GM04504 (cell line): ENCODE results near the gene TRAK1.

Experiments used
- DNase-seq: peaks from one replicate; pipeline ENCODE4 v3.0.0-alpha.2; 2012; ENCODE audit warnings: low read depth

TRAK1 gene

DNA sequence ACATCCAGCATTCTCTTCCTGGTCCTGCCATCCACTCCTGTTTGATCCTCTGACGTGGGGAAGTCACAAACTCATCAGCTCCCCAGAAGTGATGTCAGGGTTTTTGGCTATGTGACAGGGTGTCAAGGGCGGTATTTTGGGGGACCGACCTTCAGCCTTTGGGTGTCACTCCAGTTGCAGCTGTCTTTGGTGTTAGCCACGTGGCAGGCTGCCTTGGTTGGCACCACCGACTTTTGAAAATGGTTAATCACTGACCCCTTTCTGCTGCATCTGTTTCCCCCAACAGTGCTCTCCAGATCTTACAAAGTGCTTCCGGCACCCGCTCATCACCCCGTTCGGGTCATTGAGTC is 86.6 kb downstream of the TRAK1 start:
- no peak for DNase-seq

DNA sequence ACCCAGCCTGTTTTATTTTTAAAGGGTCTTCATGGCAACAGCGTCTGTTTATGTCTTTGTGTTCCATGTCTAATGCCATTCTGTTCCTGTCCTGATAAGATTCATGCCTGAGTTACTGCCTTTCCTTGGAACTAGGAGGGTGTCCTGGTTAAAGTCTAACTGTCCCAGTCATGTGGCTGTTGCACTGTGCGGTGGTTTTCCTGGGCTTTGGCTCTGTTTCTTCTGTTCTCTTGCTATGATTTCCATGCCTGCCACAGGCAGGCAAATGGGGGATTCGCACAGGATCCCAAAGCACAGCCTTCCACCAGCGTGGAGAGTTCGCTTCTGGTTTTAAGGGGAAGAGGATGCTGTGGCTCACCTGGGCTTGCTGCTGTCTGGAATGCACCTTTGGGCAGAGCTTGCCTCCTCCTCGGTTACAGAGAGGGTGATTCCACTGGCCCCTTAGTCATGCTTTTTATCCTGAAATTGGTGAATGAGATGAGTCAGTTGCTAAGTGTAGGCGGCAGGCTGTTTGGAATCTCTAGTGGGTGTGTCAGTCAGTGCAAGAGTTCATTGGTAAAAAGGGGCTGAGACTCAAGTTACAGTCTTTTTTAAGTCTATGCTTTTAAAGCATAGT is 88.1 kb downstream of the TRAK1 start:
- DNase-seq = peak; percentile 67

DNA sequence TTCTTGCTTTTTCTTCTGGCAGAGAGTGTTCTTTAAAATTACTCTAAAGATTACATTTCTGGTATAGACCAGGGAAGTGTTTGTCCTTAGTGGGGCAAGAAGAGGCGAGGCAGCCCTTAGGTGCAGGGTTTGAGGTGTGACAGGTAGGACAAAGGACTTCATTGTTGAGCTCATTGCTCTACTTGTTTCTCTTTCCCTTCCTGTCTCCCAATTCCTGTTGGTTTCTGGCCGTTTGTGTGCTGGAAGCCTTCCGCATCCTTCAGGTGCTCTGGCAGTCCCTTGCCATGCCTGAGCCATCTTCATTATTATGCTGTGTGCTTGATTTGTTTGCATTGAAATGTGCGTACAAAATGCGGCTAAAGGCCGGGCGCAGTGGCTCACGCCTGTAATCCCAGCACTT is 89.7 kb downstream of the TRAK1 start:
- DNase-seq = no peak

DNA sequence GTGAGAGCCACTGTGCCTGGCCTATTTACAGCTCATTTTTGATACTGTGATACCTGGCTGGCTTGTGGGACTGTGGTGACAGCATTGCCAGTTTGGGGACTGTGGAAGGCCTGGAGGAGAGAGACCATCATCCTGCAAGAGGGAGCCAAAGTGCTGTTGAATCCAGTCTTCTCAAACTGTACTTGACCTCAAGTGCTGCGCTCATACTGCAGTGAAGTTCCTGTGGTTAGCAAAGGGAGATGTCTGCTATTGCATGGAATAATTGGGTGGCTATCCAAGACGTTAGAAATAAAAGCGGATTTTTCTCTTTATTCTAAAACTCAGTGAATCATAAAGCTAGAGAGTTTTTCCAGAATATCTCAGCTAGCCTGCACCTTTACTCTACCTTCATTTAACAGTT is 91.4 kb downstream of the TRAK1 start:
- DNase-seq = no peak

DNA sequence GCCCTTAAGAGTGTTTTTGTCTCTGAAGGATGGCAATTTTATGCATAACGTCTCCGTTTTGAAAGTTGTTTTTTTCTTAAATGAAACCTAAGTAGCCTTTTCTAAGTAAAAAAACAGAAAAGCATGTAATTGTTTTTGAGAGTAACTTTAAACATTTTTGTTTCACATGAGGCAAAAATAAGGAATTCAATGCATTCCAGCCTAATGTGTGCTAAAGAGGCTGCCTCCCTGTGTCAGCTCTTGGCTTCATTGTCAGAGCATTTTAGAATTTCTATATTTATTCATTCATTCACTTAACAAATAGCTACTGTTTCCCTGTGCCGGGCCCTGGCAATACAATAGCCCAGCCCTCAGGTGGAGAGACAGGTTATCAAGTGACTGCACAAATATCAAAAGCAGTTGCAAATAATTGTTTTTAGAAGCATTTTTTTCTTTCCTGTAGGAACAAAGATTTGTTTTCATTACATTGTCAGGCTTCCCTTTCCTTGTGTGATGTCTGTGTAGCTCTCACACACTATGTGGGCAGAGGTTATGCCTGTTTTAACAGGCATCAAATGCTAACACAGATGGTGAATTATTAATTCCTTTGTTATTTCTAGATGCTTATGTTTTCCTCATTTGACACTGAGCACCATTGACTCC is 93.0 kb downstream of the TRAK1 start:
- no peak for DNase-seq

DNA sequence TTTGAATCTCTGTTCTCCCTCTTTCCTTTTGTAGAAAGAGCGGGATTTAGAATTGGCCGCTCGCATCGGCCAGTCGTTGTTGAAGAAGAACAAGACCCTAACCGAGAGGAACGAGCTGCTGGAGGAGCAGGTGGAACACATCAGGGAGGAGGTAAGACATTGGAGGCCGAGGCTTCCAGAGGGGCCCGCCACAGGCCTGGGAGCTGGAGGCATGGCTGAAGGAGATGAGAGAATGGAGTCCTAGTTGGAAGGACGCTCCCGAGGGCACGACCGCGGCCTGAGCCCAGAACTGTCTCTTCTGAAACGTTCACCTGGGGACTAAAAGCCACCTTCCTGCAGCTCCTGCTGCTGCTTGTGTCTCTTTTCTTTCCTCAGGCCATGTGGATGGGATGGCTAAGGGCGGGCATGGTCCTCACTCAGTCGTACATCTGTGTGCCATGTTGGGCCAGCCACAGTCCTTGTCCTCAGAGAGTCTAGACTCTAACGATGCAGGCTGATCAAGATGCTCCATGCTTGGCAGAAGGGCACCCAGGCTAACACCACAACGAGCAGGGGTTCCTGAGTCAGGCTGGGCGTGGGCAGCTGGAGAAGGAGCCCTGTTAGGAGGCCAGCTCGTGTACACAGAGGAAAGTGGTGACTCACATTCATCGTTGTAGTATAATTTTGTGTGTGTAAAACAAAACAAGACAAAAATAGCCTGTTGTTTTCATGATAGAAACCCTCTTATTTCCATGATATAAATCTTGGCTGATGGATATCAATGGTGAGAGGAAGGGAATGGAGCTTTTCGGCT is 93.7 kb downstream of the TRAK1 start:
- DNase-seq = peak; percentile 36

DNA sequence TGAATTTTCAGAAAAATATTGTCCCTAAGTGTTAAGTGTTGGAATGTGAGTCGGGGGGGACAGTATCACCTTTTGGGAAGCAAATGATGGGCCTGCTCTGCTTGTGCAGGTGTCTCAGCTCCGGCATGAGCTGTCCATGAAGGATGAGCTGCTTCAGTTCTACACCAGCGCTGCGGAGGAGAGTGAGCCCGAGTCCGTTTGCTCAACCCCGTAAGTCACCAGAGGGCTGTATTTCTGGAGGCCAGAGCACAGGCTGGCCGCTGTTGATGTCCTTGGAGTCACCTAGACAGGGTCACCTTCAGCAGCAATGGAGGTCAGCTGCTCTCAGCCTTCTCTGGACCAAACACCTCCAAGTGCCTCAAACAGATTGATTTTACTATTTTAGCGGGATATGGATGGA is 96.8 kb downstream of the TRAK1 start:
- no peak for DNase-seq

DNA sequence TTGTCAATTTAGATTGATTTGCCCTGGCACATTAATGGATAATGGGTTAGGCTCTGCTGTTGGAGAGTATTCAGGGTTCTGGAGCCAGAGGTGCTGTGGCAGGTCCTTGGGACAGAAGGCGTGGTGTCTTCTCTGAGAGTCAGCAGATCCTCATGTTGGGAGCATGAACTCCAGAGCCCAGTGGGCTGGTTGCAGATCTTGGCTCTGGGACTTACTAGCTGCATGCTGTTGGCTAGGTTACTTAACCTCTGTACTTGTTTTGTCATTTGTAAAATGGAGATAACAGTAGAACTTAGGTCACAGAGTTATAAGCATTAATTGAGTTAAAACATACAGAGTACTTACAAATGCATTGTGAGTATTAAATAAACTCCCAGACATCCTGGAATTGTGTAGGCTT is 97.2 kb downstream of the TRAK1 start:
- no peak for DNase-seq

DNA sequence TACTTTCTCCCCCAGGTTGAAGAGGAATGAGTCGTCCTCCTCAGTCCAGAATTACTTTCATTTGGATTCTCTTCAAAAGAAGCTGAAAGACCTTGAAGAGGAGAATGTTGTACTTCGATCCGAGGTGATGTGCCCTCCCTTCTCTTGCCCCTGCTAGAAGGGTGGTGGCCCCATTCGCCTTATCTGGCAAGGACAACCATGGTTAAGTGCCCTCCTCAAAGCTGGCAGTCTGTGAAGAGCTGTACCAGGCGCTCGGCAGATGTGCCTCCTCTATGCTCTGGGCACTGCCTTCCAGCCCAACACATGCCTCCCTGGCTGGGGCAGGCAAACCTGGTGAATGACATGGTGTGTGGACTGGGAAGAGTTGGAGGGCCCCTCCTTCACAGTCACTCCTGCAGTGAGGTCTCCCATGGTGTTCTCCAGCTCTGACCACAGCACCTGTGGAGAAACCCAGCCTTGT is 97.9 kb downstream of the TRAK1 start:
- no peak for DNase-seq

DNA sequence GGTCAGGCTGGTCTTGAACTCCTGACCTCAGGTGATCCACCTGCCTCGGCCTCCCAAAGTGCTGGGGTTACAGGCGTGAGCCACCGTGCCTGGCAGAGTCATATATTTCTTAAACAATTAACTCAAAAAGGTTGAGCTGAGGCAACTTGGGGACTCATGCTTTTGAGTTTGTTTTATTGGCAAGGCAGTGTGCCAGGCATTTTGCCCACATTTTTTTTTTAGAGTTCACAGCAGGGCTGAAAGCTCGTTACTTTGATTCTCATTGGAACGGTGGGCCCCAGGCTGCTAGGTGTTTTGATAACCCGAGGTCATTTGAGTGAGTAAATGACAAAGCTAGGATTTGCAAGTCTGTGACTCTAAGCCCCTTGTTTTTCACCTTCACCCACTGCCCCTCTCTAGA is 98.6 kb downstream of the TRAK1 start:
- DNase-seq = no peak

DNA sequence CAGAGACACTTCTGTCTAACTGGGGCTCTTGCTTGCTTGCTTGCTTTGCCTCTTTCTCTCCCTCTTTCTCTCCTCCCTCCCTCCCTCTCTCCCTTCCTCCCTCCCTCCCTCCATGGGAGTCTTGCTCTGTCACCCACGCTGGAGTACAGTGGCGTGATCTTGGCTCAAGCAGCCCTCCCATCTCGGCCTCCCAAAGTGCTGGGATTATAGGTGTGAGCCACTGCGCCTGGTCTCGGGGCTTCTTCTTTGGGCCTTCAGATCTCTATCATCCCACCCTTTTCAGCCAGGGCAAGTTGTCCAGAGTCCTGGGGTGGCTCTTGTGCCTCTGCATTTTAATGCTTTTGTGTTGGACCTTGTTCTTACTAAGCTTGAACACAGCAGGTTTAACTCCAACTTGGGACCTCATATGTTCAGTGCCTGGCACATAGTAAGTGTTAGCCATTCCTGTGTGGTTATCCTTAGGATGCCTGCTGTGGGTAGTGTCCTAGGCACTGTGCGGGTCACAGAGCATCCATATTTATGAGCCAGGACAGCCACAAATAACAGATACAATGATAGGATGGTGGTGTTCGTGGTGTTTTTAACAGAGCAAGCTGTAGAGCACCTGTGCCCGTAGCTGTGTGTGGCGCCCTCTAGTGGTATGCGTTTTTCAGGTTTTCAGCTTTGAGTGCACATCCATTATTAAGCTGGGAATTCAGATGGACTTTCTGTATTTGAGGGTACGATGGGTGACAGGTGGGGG is 99.7 kb downstream of the TRAK1 start:
- no peak for DNase-seq

DNA sequence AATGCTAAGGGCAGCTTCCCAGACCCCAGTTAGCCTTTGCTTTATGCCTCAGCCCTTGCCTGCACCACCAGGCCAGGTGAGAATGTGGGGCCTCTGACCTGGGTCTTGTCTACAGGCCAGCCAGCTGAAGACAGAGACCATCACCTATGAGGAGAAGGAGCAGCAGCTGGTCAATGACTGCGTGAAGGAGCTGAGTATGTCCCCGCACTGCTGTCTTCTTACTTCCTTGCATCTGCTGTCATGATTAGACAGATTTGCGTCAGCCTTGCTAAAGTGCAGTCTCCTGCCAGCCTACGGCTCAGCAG is 100.2 kb downstream of the TRAK1 start:
- no peak for DNase-seq

DNA sequence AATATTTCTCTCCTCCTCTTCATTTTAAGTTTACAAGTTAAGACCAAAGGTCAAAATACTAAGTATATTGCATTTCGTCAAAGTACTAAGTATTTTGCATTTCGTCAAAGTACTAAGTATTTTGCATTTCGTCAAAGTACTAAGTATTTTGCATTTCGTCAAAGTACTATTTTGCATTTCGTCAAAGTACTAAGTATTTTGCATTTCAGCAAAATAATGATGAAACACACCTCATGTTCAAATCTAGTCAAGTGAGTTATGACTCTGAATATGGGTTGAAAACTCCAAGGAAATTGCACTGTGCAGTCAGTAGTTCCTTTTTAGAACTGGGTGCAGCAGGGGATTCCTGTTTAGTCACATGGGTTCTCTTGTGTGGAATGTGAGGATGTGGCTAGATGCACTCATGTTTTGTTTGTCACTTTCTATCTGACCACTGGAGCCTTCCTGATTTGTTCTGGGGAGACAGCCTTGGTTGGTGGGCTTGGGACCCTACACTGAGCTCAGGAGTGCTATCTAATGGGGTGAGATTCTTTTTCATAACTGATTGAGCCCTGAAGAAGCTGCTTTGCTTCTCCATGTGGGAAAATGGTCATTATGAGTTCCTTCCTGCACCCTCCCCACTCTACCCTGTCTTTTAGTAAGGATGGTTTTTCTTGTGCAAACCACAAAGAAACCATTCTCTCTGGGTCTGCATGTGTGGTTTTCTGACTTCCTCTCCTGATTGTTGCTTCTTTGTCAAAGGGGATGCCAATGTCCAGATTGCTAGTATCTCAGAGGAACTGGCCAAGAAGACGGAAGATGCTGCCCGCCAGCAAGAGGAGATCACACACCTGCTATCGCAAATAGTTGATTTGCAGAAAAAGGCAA is 101.4 kb downstream of the TRAK1 start:
- no peak for DNase-seq

DNA sequence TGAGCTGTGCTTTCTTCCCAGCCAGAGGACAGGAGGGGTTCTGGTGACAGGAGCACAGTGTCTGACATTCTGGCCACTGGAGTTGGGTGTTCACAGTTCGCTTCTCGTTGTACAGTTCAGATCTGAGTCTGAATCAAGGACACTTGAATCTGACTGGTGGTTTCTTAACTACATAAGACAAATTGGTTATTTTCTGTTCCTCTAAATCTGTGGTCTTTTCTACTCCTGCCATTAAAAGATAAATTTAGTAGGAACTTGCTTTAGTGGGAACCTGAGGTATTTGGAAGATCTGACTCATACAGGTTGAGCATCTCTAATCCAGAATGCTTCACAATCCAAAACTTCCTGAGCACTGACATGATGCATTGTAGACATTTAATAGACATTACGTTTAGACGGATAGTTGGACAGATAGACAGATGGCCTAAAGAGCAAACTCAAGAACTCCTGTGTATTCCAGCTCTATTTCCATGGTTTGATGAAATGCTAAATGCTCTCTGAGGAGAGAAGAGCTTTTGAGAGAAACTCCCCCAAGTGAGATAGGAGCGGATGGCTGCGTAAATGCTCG is 103.9 kb downstream of the TRAK1 start:
- no peak for DNase-seq

DNA sequence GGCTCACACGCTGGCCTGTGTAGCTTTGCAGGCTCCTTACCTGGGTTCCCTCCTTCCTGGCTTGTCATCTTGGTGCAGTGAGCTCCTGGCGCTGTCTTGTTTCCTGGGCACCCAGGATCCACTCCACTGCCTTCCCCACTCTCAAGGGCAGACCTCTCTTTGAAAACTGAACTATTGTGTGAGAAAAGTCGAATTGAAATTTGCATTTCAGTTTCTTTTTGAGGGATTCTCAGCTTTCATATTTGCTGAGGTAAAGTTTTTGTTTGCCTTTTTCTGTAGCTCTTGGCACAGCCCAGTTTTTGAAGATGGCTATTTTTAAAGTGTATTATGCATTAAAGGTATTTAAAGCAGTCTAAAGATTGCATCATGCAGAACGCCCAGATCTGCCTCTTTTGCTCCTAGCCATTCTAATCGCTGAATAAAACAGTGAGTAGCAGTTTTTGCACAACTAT is 104.7 kb downstream of the TRAK1 start:
- no peak for DNase-seq

DNA sequence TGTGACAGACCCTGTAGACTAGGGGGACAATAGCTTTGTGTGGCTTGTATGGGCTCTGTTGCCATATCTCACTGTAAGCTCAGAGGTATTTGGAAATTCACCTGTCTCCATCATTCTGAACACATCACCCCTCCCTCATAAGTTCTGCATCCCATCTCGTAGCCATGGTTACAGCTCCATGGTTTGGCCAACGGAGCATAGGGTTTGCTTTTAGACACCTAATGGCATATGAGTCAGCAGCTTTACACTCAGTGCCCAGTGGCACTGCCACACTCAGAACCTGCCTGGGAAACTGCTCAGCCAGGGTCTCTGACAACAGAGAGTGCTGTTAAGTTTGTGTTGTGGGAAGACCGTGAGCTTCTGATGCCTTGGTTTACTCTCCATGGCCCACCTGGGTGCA is 107.6 kb downstream of the TRAK1 start:
- DNase-seq = no peak

DNA sequence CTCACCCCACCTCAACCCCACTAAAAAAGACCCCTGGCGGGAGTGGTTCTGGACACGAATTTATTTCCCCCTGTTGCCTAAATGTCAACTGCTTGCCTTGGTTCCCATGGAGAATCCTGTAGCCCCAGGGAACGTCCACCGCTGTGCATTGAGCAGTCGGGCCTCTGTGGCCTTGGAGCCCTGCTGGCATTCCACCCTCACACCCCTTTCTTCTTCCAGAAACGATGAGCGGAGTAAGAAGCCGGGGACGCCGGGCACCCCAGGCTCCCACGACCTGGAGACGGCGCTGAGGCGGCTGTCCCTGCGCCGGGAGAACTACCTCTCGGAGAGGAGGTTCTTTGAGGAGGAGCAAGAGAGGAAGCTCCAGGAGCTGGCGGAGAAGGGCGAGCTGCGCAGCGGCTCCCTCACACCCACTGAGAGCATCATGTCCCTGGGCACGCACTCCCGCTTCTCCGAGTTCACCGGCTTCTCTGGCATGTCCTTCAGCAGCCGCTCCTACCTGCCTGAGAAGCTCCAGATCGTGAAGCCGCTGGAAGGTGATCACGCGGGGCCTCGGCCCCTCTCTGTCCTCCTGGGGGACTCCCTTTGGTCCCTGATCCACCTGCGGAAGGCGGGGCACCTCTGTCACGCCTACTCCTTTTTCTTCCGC is 111.2 kb downstream of the TRAK1 start:
- no peak for DNase-seq

DNA sequence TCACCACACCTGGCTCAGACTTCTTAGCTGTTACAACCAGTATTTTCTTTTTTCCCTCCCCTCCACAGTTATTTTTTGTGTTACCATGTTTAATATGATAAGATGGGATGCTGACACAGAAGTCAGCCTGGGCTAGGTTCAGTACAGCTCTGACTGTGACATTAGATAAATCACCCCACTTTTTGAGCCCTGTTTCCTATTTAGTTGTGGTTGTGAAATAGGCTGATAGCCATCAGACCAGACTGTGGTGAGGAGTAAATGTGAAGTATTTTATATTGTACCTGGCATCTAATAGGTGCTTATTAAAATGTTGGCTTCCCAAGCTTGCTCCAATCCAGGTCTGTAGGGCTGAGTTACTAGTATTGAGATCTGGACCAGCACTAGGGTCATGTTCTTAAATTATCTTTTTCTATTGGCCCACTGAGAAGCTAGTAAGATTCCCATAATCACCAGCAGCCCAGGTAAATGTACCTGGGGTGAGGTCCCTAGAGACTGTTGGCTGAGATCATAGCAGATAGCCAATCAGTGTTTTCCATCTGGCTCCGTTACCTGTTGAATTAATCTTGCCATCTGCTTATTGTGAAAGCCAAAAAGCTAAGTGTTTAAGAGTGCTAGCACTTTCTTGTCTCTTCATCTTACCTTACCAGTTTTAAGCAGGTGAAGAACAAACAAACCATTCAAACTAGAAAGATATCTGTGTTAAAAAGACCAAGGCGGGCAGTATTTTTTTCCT is 113.9 kb downstream of the TRAK1 start:
- no peak for DNase-seq

DNA sequence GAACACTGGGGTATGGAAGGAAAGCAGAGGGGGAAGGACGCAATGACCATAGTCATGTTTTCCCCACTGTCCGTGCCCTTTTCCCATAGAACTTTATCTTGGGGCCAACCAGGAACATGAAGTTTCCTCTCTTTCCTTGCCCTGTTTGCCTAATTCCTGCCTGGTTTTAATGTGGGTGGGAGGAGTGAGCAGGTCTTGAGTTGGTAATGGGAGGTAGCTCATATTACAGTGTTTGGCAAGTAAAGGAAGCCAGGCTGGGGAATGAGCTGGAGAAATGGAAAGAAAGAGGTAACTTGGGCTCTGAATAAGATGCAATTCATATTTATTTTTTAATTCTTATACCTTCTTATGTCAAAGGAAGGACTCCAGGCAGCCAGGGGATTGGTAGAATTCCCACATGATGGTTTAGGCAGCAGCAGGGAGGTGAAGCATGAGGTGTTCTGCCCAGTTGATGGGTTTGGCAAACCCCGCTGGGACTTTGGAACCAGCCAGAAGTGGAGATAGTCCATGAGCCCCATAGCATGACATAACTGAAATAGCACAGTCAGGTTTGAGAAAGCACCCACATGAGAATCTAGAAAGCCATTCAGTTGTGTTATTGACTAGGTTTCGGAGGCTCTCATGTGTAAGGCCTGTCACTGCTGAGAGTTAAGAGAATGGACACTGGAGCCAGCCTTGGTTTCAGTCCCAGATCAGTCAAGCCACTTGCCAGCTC is 114.8 kb downstream of the TRAK1 start:
- DNase-seq = no peak

DNA sequence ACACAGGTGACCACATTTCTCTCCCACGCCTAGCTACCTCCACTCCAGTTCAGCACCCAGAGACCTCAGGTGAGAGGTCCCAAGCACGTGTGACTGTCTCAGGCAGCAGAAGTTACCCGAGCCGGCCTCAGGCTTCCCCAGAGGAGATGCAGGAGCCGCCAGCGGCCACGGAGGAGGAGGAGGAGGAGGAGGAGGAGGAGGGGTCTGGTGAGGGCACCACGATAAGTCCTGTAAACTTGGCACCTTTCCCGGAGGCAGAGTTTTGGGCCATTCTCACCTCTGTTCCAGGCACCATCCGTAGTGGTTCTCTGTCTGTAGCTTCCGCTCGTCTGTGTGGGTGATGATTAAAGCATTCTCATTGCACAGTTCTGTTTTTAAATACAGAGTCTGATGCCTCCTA is 118.8 kb downstream of the TRAK1 start:
- DNase-seq = no peak
